IPS-20b (cell line): ENCODE results near the gene GFOD2.

Source experiments
- H3K27ac ChIP-seq: one replicate; pipeline ENCODE4 v1.5.1; 2013; ENCODE audit warnings: low read length
- H3K27me3 ChIP-seq: 2 replicates; pipeline ENCODE4 v1.6.1; 2013; ENCODE audit warnings: mild to moderate bottlenecking, low read length, inconsistent platforms; ENCODE audit not compliant: insufficient read depth
- H3K36me3 ChIP-seq: 2 replicates; pipeline ENCODE4 v1.6.1; 2013; ENCODE audit warnings: low read depth, mild to moderate bottlenecking, inconsistent platforms, low read length, moderate library complexity; ENCODE audit not compliant: insufficient read depth
- H3K4me1 ChIP-seq: 2 replicates; pipeline ENCODE4 v1.6.1; 2013; ENCODE audit warnings: mild to moderate bottlenecking, control low read depth, inconsistent platforms, low read length, moderate library complexity; ENCODE audit not compliant: insufficient read depth
- H3K4me3 ChIP-seq: 2 replicates; pipeline ENCODE4 v1.5.1; 2013; ENCODE audit warnings: mild to moderate bottlenecking, low read length, inconsistent platforms
- H3K9ac ChIP-seq: 2 replicates; pipeline ENCODE4 v1.6.1; 2013; ENCODE audit warnings: low read depth, mild to moderate bottlenecking, inconsistent platforms, low read length, moderate library complexity
- H3K9me3 ChIP-seq: 2 replicates; pipeline ENCODE4 v1.6.1; 2013; ENCODE audit warnings: mild to moderate bottlenecking, low read depth, low read length, inconsistent platforms; ENCODE audit not compliant: insufficient read depth

The GFOD2 gene

DNA sequence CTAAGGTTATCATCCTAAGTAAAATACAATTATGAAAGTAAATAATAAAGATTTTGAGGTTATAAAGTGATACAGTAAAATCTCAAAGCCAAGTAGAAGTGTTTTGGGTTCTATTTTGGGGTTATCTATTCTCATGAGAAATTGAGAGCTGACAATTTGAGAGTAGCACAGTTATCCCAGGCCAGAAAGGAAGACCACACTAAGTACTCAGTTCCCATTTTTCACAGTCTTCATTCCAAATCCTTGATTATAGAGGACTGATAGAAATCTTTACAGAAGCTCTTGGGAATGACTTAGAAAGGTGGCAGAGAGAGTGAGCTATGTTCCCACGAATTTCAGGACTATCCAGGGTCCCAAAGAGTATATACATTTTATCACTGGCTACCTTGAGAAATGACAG is 4.6 kb downstream of the GFOD2 start:
- H3K4me3 ChIP-seq, result no peak overlapping the region
- H3K27me3 ChIP-seq, result no peaks in the 10 kb centered on the region
- no peak overlapping the region for H3K9ac ChIP-seq
- no peaks in the 10 kb centered on the region for H3K9me3 ChIP-seq
- H3K27ac ChIP-seq, result no peak overlapping the region
- peaks cover 9% of the 10 kb centered on the region; the same call in 1 of the 2 replicates for H3K36me3 ChIP-seq
- H3K4me1 ChIP-seq, result peaks cover 16% of the 10 kb centered on the region

DNA sequence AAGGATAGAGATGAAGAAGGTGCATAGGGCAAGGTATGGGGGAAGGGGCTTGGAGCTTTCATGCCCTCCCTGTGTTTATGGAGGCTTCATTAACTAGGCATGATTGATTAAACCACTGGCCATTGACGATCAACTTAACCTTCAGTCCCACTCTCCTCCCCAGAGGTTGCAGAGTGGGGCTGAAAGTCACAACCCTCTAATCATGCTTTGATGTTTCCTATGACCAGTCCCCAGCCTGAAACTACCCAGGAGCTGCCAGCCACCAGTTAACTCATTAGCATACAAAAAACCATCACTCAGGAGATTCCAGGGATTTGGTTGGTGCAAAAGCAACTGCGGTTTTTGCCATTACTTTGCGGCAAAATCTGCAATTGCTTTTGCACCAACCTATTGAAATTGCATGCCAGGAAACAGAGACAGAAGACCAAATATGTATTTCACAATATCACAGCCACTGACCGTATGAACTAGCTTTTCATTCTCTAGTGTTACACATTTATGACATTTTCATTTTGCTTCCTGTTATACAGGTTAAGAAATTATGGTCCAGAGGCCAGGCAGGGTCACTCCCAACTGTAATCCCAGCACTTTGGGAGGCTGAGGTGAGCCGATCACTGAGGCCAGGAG is 5.4 kb downstream of the GFOD2 start:
- Histone ChIP-seq H3K36me3 (peaks cover 9% of the 10 kb centered on the region; the same call in 1 of the 2 replicates), H3K4me3 (no peak overlapping the region), H3K27me3 (no peaks in the 10 kb centered on the region), H3K4me1 (peaks cover 22% of the 10 kb centered on the region), H3K9me3 (no peaks in the 10 kb centered on the region), H3K27ac (no peak overlapping the region), H3K9ac (no peak overlapping the region)

- no peaks in the 10 kb centered on the region for H3K36me3 ChIP-seq
- no peak overlapping the region for H3K9ac ChIP-seq
- no peak overlapping the region for H3K4me3 ChIP-seq
- H3K4me1 ChIP-seq, result peaks cover 18% of the 10 kb centered on the region
- no peaks in the 10 kb centered on the region for H3K9me3 ChIP-seq
- H3K27ac ChIP-seq, result no peak overlapping the region
- no peaks in the 10 kb centered on the region for H3K27me3 ChIP-seq
Observed at GRCh38 chr16:67710607-67711006, 8.5 kb downstream of the GFOD2 start.

GRCh38 chr16:67709050-67709449 is 10.1 kb downstream of the GFOD2 start:
- Histone ChIP-seq H3K4me3 (no peak overlapping the region), H3K9ac (no peak overlapping the region), H3K9me3 (no peaks in the 10 kb centered on the region), H3K27ac (no peak overlapping the region), H3K36me3 (no peaks in the 10 kb centered on the region), H3K4me1 (peaks cover 18% of the 10 kb centered on the region), H3K27me3 (no peaks in the 10 kb centered on the region)

- Histone ChIP-seq H3K36me3 (no peaks in the 10 kb centered on the region), H3K4me3 (no peak overlapping the region), H3K27me3 (no peaks in the 10 kb centered on the region), H3K9me3 (no peaks in the 10 kb centered on the region), H3K4me1 (peaks cover 13% of the 10 kb centered on the region), H3K9ac (no peak overlapping the region), H3K27ac (no peak overlapping the region)
Observed at GRCh38 chr16:67708368-67708771, 10.7 kb downstream of the GFOD2 start.

DNA sequence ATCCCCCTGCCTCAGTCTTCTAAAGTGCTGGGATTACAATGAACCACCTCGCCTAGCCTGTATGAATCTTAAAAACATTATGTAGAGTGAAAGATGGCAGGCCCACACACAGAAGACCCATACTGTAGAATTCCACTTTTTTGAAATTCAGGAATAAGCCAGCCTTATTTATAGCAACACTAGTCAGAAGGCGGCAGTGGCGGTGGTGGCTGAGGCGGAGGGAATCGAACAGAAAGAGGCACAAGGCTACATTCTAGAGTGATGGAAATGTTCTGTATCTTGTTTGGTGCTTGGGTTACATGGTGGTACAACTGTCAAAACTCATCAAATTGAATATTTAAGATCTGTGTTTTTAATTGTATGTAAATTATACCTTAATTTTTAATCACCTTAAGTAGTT is 11.3 kb downstream of the GFOD2 start:
- no peak overlapping the region for H3K9ac ChIP-seq
- no peaks in the 10 kb centered on the region for H3K27me3 ChIP-seq
- no peaks in the 10 kb centered on the region for H3K36me3 ChIP-seq
- H3K4me3 ChIP-seq, result no peak overlapping the region
- H3K9me3 ChIP-seq, result no peaks in the 10 kb centered on the region
- H3K27ac ChIP-seq, result no peak overlapping the region
- peaks cover 13% of the 10 kb centered on the region for H3K4me1 ChIP-seq

- H3K27me3 ChIP-seq, result no peaks in the 10 kb centered on the region
- no peaks in the 10 kb centered on the region for H3K36me3 ChIP-seq
- peaks cover 13% of the 10 kb centered on the region for H3K4me1 ChIP-seq
- H3K27ac ChIP-seq, result no peak overlapping the region
- H3K4me3 ChIP-seq, result no peak overlapping the region
- H3K9me3 ChIP-seq, result no peaks in the 10 kb centered on the region
- no peak overlapping the region for H3K9ac ChIP-seq
Observed at GRCh38 chr16:67707210-67707609, 11.9 kb downstream of the GFOD2 start.

DNA sequence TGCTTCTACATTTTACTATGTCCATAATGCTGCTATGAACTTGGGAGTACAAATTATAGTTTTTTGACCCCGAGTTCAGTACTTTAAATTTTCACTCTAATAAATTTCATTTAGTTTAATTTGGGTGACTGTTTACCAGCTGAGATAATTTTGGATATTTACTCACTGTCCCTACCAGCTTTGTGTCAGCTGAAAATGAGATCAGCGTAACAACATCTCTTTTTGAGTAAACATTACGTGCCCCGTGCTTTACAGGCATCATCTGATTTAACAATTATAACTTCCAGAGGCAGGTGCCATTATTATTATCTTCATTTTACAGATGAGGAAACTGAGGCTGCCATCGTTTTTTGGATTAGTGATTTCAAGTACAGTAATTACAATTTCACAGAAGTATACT is 15.0 kb downstream of the GFOD2 start:
- peaks cover 5% of the 10 kb centered on the region for H3K4me1 ChIP-seq
- no peaks in the 10 kb centered on the region for H3K36me3 ChIP-seq
- H3K27me3 ChIP-seq, result no peaks in the 10 kb centered on the region
- H3K9me3 ChIP-seq, result no peaks in the 10 kb centered on the region
- H3K27ac ChIP-seq, result no peak overlapping the region
- no peak overlapping the region for H3K9ac ChIP-seq
- no peak overlapping the region for H3K4me3 ChIP-seq

DNA sequence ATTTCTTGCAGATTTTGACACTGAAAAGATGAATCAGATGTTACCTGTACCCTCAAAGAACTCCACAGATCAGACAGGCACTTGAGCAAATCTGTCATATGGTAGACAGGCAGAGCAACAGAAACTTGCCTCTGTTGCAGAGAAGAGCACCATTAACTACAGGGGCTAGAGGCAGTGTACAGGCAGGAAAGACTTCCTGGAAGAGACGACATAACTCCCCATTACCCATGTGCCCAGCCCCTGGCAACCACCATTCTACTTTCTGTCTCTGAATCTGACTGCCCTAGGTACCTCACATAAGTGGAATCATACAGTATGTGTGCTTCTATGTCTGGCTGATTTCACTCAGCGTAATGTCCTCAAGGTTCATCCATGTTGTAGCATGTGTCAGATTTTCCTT is 15.5 kb downstream of the GFOD2 start:
- Histone ChIP-seq H3K4me3 (no peak overlapping the region), H3K9me3 (no peaks in the 10 kb centered on the region), H3K4me1 (peaks cover 4% of the 10 kb centered on the region; the same call in 1 of the 2 replicates), H3K9ac (no peak overlapping the region), H3K27ac (no peak overlapping the region), H3K36me3 (no peaks in the 10 kb centered on the region), H3K27me3 (no peaks in the 10 kb centered on the region)

GRCh38 chr16:67702130-67702529 is 17.0 kb downstream of the GFOD2 start:
- no peaks in the 10 kb centered on the region for H3K9me3 ChIP-seq

DNA sequence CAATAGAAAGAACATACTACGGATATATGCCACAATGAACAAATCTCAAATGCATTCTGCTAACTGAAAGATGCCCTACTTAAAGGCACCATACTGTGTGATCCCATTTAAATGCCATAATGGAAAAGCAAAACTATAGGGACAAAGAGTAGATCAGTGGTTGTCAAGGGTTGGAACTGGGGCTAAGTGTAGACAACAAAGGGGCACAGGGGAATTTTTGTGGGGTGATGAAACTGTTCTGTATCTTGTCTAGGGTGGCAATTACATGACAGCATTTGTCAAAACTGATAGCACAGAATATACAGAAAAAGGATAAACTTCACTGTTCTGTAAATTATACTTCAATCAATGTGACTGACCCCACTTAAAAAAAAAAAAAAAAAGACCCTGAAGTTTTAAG is 17.7 kb downstream of the GFOD2 start:
- H3K27ac ChIP-seq, result no peak overlapping the region
- H3K27me3 ChIP-seq, result no peaks in the 10 kb centered on the region
- H3K9me3 ChIP-seq, result no peaks in the 10 kb centered on the region
- H3K4me1 ChIP-seq, result no peaks in the 10 kb centered on the region
- H3K9ac ChIP-seq, result no peak overlapping the region
- H3K36me3 ChIP-seq, result 0 out of 2 replicates have a peak, but pooled peaks cover 5% of the 10 kb centered on the region
- H3K4me3 ChIP-seq, result no peak overlapping the region

More at GRCh38 chr16:67702130-67702529, 17.0 kb downstream of the GFOD2 start:
- Histone ChIP-seq H3K36me3 (0 out of 2 replicates have a peak, but pooled peaks cover 4% of the 10 kb centered on the region), H3K4me1 (no peaks in the 10 kb centered on the region), H3K9ac (no peak overlapping the region), H3K27ac (no peak overlapping the region), H3K27me3 (no peaks in the 10 kb centered on the region), H3K4me3 (no peak overlapping the region)

GRCh38 chr16:67699265-67699664 is 19.9 kb downstream of the GFOD2 start:
- H3K27ac ChIP-seq, result no peak overlapping the region
- H3K36me3 ChIP-seq, result 0 out of 2 replicates have a peak, but pooled peaks cover 5% of the 10 kb centered on the region
- no peaks in the 10 kb centered on the region for H3K4me1 ChIP-seq
- no peaks in the 10 kb centered on the region for H3K27me3 ChIP-seq
- no peaks in the 10 kb centered on the region for H3K9me3 ChIP-seq
- H3K9ac ChIP-seq, result no peak overlapping the region
- H3K4me3 ChIP-seq, result no peak overlapping the region
